Heart left ventricle (tissue), 16 donors: ENCODE data around the gene NSD1. TPM values are rescaled to one million over a fixed set of nuclear protein-coding genes. Genes with fewer than 3 reads are reported as not detected.

ENCODE experiments used
- ATAC-seq, 4 donors: fragments of 200-7000 bp; cut with Tn5 transposase; one replicate each; pipeline ENCODE4 v1.9.1; 2020 to 2022; ENCODE audit warnings: moderate library complexity in 4 of 4, mild to moderate bottlenecking in 3 of 4, moderate number of reproducible peaks in 1 of 4
- DNase-seq, 5 donors: peaks; one replicate each; pipeline ENCODE4 v3.0.0-alpha.2; 2020
- H3K27ac ChIP-seq, 12 donors: fragments of 200-600 bp; sonication (generic) in 4 of 12; one replicate each; pipeline versions ENCODE4 v1.5.0 to v1.8.0; 2016 to 2022; ENCODE audit warnings: mild to moderate bottlenecking in 2 of 12
- H3K27me3 ChIP-seq, 9 donors: fragments of 200-600 bp; sonication (generic) in 2 of 9; one replicate each; pipeline versions ENCODE4 v1.5.1 to v1.8.0; 2016 to 2022; ENCODE audit warnings: mild to moderate bottlenecking in 3 of 9
- H3K36me3 ChIP-seq, 9 donors: fragments of 200-600 bp; sonication (generic) in 2 of 9; one replicate each; pipeline versions ENCODE4 v1.5.0 to v1.8.0; 2018 to 2022; ENCODE audit warnings: mild to moderate bottlenecking in 2 of 9
- H3K4me1 ChIP-seq, 12 donors: fragments of 200-600 bp; sonication (generic) in 4 of 12; one replicate each; pipeline versions ENCODE4 v1.5.0 to v1.8.0; 2016 to 2022; ENCODE audit warnings: mild to moderate bottlenecking in 3 of 12
- H3K4me3 ChIP-seq, 12 donors: fragments of 200-600 bp; sonication (generic) in 4 of 12; one replicate each; pipeline versions ENCODE4 v1.5.0 to v1.8.0; 2017 to 2022; ENCODE audit warnings: mild to moderate bottlenecking in 9 of 12, moderate library complexity in 4 of 12
- H3K9me3 ChIP-seq, 12 donors: fragments of 200-600 bp; sonication (generic) in 4 of 12; one replicate each; pipeline versions ENCODE4 v1.5.0 to v1.8.0; 2016 to 2022; ENCODE audit warnings: mild to moderate bottlenecking in 1 of 12
- POLR2A ChIP-seq, 2 donors: fragments of 450-650 bp; IDR thresholded peaks; one replicate each; pipeline ENCODE4 v1.6.1; 2017; ENCODE audit warnings: antibody characterized with exemption in 2 of 2, mild to moderate bottlenecking in 2 of 2, moderate library complexity in 2 of 2
- WGBS, 4 donors: extraction: QIAGEN DNeasy Blood & Tissue Kit in 2 of 4; methylation state at CpG; one replicate each; pipeline versions ENCODE4 v1.1.5 to v1.1.7; 2013 to 2018; 5-methylcytosine and 5-hydroxymethylcytosine counted together
- intact Hi-C, 10 donors: fragments of 100-400 bp; cut with DNase I; formaldehyde crosslinking; loops; one replicate each; pipeline versions ENCODE4 v1.11.1 to v1.14.2; 2022
- polyA plus RNA-seq, 2 donors: library from polyadenylated mRNA; stranded (reverse); fragments of 200-250 nt; gene quantifications; one replicate each; pipeline ENCODE4 v1.2.3, GENCODE V29; 2013
- total RNA-seq, 9 donors: library from RNA; depleted of rRNA in 2 of 9; stranded (reverse); fragments of >200 nt in 2 of 9; fragmentation: NEBNext Ultra II Directional in 3 of 9; extraction: Animal tissue kit (Norgen Biotek cat#: 25700) in 3 of 9; gene quantifications; one replicate each; pipeline versions ENCODE4 v1.1.0 to v1.2.4, GENCODE V29; 2016 to 2023
- TF ChIP-seq, protein P1 (sequence below), 12 donors: fragments of 200-600 bp; sonication (generic) in 4 of 12; IDR thresholded peaks; one replicate each; pipeline versions ENCODE4 v1.5.0 to v1.8.0; 2018 to 2022; ENCODE audit warnings: antibody characterized with exemption in 12 of 12, mild to moderate bottlenecking in 5 of 12
- donor health status: ischemic (EF 13 %, LVEDD 7.1; RV severe dilation, severe dysfunction).
- donor health status: healthy with polysubstance abuse.
- donor health status: DM: no; HTN: yes; CAD: no.
- donor health status: DM: no; HTN: no; CAD: no.
- donor health status: ischemic (EF 25% LVEDD 6.9; RV normal size, moderate dysfunction).
- donor health status: ischemic (EF 25% LVEDD 5.7; RV mildly dilated, moderate dysfunction).
- donor health status: healthy.
- donor health status: DM: yes; HTN: yes; CAD: no.
- donor health status: ischemic (EF 35%, LVEDD 5.7; RV mildly dilated, moderate dysfunction).
- donor health status: nonischemic (EF 11% LVEDD 7.7; RV severe dilation, severe dysfunction).
- donor health status: DM: yes; HTN: yes; CAD: no.
- donor health status: PGD.
- donor health status: ischemic (EF 29% LVEDD 5.4; RV normal size, mild dysfunction).
- donor health status: nonischemic (EF 23%, LVEDD 6.1; RV moderate dilation, normal function).

NSD1 gene
- total and polyA plus RNA-seq, 11 donors = 10.9 to 64.6 (median 43.9) TPM

DNA sequence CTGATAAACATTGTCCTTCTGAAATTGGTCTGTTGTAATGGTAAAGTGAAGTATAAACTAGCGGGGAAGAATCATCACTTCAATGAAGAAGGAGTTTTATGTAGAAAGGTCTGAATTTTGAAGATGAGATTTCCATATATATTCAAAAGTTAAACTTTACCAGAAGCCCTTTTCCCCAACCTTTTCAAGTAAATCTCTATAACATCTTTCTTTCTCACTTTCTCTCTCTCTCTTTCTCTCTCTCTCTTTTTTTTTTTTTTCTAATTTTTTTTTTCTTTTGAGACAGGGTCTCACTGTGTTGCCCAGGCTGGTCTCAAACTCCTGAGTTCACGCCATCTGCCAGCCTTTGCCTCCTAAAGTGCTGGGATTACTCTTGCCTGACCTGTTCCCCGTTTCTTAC lies 78.7 kb downstream of the NSD1 start:
- H3K27me3 ChIP-seq = no peaks in the 10 kb centered on the region
- WGBS, 4 donors = 62 to 64% (median 62%) methylated on average over 3 of the region's 3 CpGs
- H3K36me3 ChIP-seq = peaks cover 0 to 89% (median 81%) of the 10 kb centered on the region in 9 donors
- no peaks in the 10 kb centered on the region for H3K9me3 ChIP-seq
- no peak for DNase-seq
- H3K27ac ChIP-seq = no peak overlapping the region
- no peak overlapping the region for H3K4me3 ChIP-seq
- intact Hi-C loops = no loop called here
- ATAC-seq = no peak
- H3K4me1 ChIP-seq = peaks cover 0 to 5% (median 0%) of the 10 kb centered on the region in 12 donors
- TF ChIP-seq POLR2A (IDR thresholded peaks at IDR 0.05) = no peak
- TF ChIP-seq, protein P1, sequence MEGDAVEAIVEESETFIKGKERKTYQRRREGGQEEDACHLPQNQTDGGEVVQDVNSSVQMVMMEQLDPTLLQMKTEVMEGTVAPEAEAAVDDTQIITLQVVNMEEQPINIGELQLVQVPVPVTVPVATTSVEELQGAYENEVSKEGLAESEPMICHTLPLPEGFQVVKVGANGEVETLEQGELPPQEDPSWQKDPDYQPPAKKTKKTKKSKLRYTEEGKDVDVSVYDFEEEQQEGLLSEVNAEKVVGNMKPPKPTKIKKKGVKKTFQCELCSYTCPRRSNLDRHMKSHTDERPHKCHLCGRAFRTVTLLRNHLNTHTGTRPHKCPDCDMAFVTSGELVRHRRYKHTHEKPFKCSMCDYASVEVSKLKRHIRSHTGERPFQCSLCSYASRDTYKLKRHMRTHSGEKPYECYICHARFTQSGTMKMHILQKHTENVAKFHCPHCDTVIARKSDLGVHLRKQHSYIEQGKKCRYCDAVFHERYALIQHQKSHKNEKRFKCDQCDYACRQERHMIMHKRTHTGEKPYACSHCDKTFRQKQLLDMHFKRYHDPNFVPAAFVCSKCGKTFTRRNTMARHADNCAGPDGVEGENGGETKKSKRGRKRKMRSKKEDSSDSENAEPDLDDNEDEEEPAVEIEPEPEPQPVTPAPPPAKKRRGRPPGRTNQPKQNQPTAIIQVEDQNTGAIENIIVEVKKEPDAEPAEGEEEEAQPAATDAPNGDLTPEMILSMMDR (IDR thresholded peaks at IDR 0.05) = no peak

DNA sequence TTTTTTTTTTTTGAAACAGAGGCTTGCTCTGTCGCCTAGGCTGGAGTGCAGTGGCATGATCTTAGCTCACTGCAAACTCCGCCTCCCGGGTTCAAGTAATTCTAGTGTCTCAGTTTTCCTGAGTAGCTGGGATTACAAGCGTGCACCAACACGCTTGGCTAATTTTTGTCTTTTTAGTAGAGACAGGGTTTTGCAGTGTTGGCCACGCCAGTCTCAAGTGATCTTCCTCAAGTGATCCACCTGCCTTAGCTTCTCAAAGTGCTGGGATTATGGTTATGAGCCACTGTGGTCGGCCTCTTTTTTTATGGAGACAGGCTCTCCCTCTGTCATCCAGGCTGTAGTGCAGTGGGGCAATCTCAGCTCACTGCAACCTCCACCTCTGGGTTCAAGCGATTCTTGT lies 87.0 kb downstream of the NSD1 start:
- no peak for TF ChIP-seq POLR2A (IDR thresholded peaks at IDR 0.05)
- TF ChIP-seq, protein P1 (IDR thresholded peaks at IDR 0.05) = no peak
- DNase-seq = no peak
- no peaks in the 10 kb centered on the region for H3K27me3 ChIP-seq
- ATAC-seq = no peak
- WGBS, 4 donors = 82 to 97% (median 93%) methylated on average over 8 of the region's 8 CpGs
- peaks cover 0 to 32% (median 6%) of the 10 kb centered on the region in 9 donors for H3K36me3 ChIP-seq
- H3K4me3 ChIP-seq = no peak overlapping the region
- H3K4me1 ChIP-seq = peaks cover 0 to 6% (median 0%) of the 10 kb centered on the region in 12 donors
- intact Hi-C loops = no loop called here
- no peak overlapping the region for H3K27ac ChIP-seq
- H3K9me3 ChIP-seq = no peaks in the 10 kb centered on the region

DNA sequence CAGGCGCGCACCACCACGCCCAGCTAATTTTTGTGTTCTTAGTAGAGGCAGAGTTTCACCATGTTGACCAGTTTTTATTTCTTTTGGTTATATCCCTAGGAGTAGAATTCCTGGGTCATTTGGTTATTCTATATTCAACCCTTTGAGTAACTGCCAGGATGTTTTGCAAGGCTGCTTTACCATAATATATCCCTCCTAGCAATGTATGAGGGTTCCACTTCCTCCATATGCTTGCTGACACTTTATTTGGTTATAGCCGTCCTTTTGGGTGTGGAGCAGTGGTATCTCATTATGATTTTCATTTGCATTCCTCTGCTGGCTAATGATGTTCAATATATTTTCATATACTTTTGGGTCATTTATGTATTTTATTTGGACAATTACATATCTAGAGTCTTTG lies 88.7 kb downstream of the NSD1 start:
- H3K4me1 ChIP-seq = peaks cover 0 to 4% (median 0%) of the 10 kb centered on the region in 12 donors
- no peaks in the 10 kb centered on the region for H3K9me3 ChIP-seq
- DNase-seq (no peak), ATAC-seq (no peak)
- H3K4me3 ChIP-seq = no peak overlapping the region
- WGBS, 4 donors = 95 to 98% (median 96%) methylated on average over 4 of the region's 4 CpGs
- no peaks in the 10 kb centered on the region for H3K27me3 ChIP-seq
- TF ChIP-seq, protein P1 (IDR thresholded peaks at IDR 0.05) = no peak
- no peak for TF ChIP-seq POLR2A (IDR thresholded peaks at IDR 0.05)
- no peak overlapping the region for H3K27ac ChIP-seq
- intact Hi-C loops = no loop called here
- peaks cover 0 to 28% (median 5%) of the 10 kb centered on the region in 9 donors for H3K36me3 ChIP-seq

DNA sequence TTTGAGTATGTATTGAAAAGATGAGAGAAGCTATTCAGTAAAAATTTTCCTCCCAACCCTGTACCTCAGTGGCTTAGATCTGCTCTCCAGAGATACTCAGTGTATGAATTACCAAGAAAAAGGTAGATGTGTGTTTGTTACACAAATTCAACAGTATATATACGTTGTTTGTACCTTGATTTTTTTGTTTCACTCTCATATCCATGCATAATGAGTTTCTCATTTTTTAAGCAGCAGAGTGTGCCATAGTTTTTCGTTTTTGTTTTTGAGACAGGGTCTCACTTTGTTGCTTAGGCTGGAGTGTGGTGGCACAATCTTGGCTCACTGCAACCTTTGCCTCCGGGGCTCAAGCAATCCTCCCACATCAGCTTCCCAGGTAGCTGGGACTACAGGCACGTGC lies 92.2 kb downstream of the NSD1 start:
- Histone ChIP-seq H3K4me1 (peaks cover 0 to 13% (median 0%) of the 10 kb centered on the region in 12 donors), H3K36me3 (peaks cover 0 to 42% (median 10%) of the 10 kb centered on the region in 9 donors), H3K27ac (no peak overlapping the region), H3K27me3 (no peaks in the 10 kb centered on the region), H3K9me3 (no peaks in the 10 kb centered on the region), H3K4me3 (no peak overlapping the region)
- ATAC-seq (no peak), DNase-seq (no peak)
- intact Hi-C loops = no loop called here
- WGBS, 4 donors = 68 to 94% (median 92%) methylated on average over 4 of the region's 4 CpGs
- TF ChIP-seq, protein P1 (IDR thresholded peaks at IDR 0.05) = no peak
- no peak for TF ChIP-seq POLR2A (IDR thresholded peaks at IDR 0.05)
